ENCODE data around the gene CRLF1. TPM values are rescaled to one million over a fixed set of nuclear protein-coding genes. Genes with fewer than 3 reads are reported as not detected.
"Not testable (repeated sequence)": the region's sequence is repeated elsewhere in the genome, so short reads cannot be mapped to it uniquely, and the experiment has no call there.

The CRLF1 gene
- total RNA-seq, 1 donor from 2014 or later, result 55.3 TPM

GRCh38 chr19:18593367-18594095 lies 13.1 kb downstream of the CRLF1 start:
- peaks cover 5% of the 10 kb centered on the region for H3K4me1 Mint-ChIP-seq (ENCODE audit: low read depth, unreplicated experiment)
- DNase-seq, result no peak
- peaks cover 25% of the 10 kb centered on the region for H3K9me3 Mint-ChIP-seq (ENCODE audit: unreplicated experiment)
- H3K27ac Mint-ChIP-seq (ENCODE audit: unreplicated experiment), result no peak overlapping the region
- peak overlapping the region; percentile 81 for H3K4me3 Mint-ChIP-seq (ENCODE audit: unreplicated experiment)
- no peak for TF ChIP-seq CTCF (IDR thresholded peaks at IDR 0.05; ENCODE audit: partially characterized antibody, unreplicated experiment)
- H3K36me3 Mint-ChIP-seq (ENCODE audit: unreplicated experiment), result no peaks in the 10 kb centered on the region
- peaks cover 15% of the 10 kb centered on the region for H3K27me3 Mint-ChIP-seq (ENCODE audit: unreplicated experiment)

- not testable (repeated sequence) for H3K27ac Mint-ChIP-seq (ENCODE audit: unreplicated experiment); H3K4me1 Mint-ChIP-seq (ENCODE audit: low read depth, unreplicated experiment); H3K4me3 Mint-ChIP-seq (ENCODE audit: unreplicated experiment)
Observed at GRCh38 chr19:18592732-18593131, 13.9 kb downstream of the CRLF1 start.

GRCh38 chr19:18591735-18592385 lies 14.7 kb downstream of the CRLF1 start:
- H3K9me3 Mint-ChIP-seq (ENCODE audit: unreplicated experiment), result peaks cover 29% of the 10 kb centered on the region
- no peaks in the 10 kb centered on the region for H3K36me3 Mint-ChIP-seq (ENCODE audit: unreplicated experiment)
- no peak for TF ChIP-seq CTCF (IDR thresholded peaks at IDR 0.05; ENCODE audit: partially characterized antibody, unreplicated experiment)
- H3K4me3 Mint-ChIP-seq (ENCODE audit: unreplicated experiment), result no peak overlapping the region
- H3K27me3 Mint-ChIP-seq (ENCODE audit: unreplicated experiment), result peaks cover 17% of the 10 kb centered on the region
- no peak overlapping the region for H3K27ac Mint-ChIP-seq (ENCODE audit: unreplicated experiment)
- peaks cover 10% of the 10 kb centered on the region for H3K4me1 Mint-ChIP-seq (ENCODE audit: low read depth, unreplicated experiment)
- DNase-seq, result no peak

More at GRCh38 chr19:18592732-18593131, 13.9 kb downstream of the CRLF1 start:
- Mint-ChIP-seq H3K27me3 (ENCODE audit: unreplicated experiment) (peaks cover 17% of the 10 kb centered on the region), H3K9me3 (ENCODE audit: unreplicated experiment) (peaks cover 27% of the 10 kb centered on the region)
- DNase-seq; H3K36me3 Mint-ChIP-seq (ENCODE audit: unreplicated experiment): not testable (repeated sequence)

- Mint-ChIP-seq H3K36me3 (ENCODE audit: unreplicated experiment) (no peaks in the 10 kb centered on the region), H3K4me1 (ENCODE audit: low read depth, unreplicated experiment) (peaks cover 10% of the 10 kb centered on the region), H3K9me3 (ENCODE audit: unreplicated experiment) (peaks cover 22% of the 10 kb centered on the region), H3K27ac (ENCODE audit: unreplicated experiment) (peak overlapping the region; percentile 93), H3K27me3 (ENCODE audit: unreplicated experiment) (peaks cover 12% of the 10 kb centered on the region), H3K4me3 (ENCODE audit: unreplicated experiment) (peak overlapping the region; percentile 96)
- peak; percentile 97 for DNase-seq
- TF ChIP-seq CTCF (IDR thresholded peaks at IDR 0.05; ENCODE audit: partially characterized antibody, unreplicated experiment), result peak; percentile 81
Observed at GRCh38 chr19:18590273-18591272, 16.0 kb downstream of the CRLF1 start.

All from glutamatergic neuron (in vitro differentiated cells).